Stomach (tissue), 4 donors: ENCODE data around the gene PHYHD1.

Source experiments
- EP300 ChIP-seq: sonication (generic); formaldehyde crosslinking; IDR thresholded peaks from one replicate; pipeline ENCODE4 v1.6.1; 2017; ENCODE audit warnings: antibody characterized with exemption
- POLR2A ChIP-seq, 4 donors: fragments of 450-650 bp; IDR thresholded peaks; one replicate each; pipeline ENCODE4 v1.6.1; 2016; ENCODE audit warnings: antibody characterized with exemption in 4 of 4, control low read depth in 2 of 4, mild to moderate bottlenecking in 1 of 4, moderate library complexity in 1 of 4
- POLR2AphosphoS5 ChIP-seq, 3 donors: sonication (generic); formaldehyde crosslinking; IDR thresholded peaks; one replicate each; pipeline ENCODE4 v1.6.1; 2016; ENCODE audit warnings: antibody characterized with exemption in 3 of 3
- TF ChIP-seq, protein P1 (sequence below), 7 experiments: fragments of 450-650 bp in 4 of 7; fragments of 200-600 bp in 3 of 7; sonication (generic) in 3 of 7; IDR thresholded peaks; one replicate each; pipeline ENCODE4 v1.5.1; 2016 to 2019; ENCODE audit warnings: antibody characterized with exemption in 7 of 7, control low read depth in 2 of 7, mild to moderate bottlenecking in 1 of 7

DNA sequence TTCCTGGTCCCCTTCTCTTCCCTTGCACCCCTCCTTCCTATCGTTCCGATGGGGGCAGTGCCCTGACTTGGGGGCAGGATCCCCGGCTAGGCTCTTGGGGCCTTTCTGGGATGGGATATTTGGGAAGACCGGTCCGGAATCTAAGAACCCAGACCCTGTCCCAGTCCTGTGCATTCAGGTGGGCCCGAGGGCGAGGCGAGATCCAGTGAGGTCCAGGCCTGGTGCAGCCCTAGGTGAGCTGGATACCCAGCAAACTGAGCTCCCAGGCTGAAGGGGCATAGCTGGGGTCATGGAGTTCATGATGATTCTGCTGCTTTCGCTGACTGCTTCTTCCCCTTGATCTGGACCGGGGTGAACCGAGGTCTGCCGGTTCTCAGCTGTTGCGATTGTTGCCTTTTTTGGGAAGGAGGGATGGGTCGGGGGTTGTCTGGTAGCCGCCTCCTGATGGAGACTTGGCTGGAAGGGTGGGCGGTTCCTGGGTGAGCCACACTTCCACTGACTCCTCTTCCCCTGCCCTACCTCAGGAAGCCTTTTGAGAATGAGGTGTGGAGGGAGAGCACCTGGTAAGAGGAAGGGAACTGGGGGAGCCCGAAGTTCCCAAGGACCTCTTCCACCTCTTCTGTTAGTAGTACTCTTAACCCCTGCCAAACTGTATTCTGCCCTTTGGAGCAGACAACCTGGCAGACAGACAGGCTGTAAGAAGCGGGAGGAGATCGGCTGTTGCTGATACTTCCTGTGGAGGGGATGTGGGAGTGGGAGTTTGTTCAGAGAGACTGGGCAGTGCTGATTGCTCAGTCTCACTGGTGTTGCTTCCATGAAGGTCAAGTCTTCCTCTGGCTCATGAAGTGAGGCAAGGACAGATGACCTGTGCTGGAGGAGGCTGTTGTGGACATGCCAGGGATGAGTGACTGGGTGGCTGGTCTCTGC lies 37.8 kb upstream of the PHYHD1 start:
- TF ChIP-seq, protein P1, sequence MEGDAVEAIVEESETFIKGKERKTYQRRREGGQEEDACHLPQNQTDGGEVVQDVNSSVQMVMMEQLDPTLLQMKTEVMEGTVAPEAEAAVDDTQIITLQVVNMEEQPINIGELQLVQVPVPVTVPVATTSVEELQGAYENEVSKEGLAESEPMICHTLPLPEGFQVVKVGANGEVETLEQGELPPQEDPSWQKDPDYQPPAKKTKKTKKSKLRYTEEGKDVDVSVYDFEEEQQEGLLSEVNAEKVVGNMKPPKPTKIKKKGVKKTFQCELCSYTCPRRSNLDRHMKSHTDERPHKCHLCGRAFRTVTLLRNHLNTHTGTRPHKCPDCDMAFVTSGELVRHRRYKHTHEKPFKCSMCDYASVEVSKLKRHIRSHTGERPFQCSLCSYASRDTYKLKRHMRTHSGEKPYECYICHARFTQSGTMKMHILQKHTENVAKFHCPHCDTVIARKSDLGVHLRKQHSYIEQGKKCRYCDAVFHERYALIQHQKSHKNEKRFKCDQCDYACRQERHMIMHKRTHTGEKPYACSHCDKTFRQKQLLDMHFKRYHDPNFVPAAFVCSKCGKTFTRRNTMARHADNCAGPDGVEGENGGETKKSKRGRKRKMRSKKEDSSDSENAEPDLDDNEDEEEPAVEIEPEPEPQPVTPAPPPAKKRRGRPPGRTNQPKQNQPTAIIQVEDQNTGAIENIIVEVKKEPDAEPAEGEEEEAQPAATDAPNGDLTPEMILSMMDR (IDR thresholded peaks at IDR 0.05) = no peak
- no peak for TF ChIP-seq POLR2A (IDR thresholded peaks at IDR 0.05)
- no peak for TF ChIP-seq POLR2AphosphoS5 (IDR thresholded peaks at IDR 0.05)
- TF ChIP-seq EP300 = no peak
